Fibroblast of mammary gland (primary cell): ENCODE measurements around the gene FBXL7.

Experiments
- DNase-seq: peaks from one replicate; pipeline ENCODE4 v3.0.0-alpha.2; 2010; ENCODE audit warnings: low read depth
- H3K4me3 ChIP-seq: 2 replicates; pipeline ENCODE4 v1.5.1; 2011; ENCODE audit warnings: low read depth, mild to moderate bottlenecking, low read length, moderate library complexity; ENCODE audit not compliant: control insufficient read depth
- CTCF ChIP-seq: conservative IDR thresholded peaks from 2 replicates; pipeline ENCODE4 v1.5.1; 2011; ENCODE audit warnings: low read depth, low read length, inconsistent platforms; ENCODE audit not compliant: control insufficient read depth, insufficient read depth

Gene FBXL7

DNA sequence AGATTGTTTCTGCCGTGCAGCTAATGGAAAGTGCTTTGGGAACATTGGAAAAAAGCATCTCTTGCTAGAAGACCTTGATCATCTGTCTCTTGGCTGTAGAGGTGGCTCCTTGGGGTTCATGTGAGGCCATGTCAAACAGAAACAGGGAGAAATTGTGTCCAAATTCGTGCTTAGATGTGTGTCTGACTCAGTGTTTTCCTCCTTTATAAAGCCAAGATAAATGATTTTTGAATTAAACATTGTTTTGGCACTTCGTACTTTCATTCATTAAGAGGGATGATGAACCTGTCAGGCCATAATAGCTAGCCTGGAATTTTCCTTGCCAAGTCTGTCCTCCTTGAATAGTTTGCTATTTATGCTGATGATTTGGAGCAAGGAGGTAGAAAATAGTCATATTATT lies 143.8 kb downstream of the FBXL7 start:
- TF ChIP-seq CTCF: no peak
- no peak for DNase-seq
- H3K4me3 ChIP-seq: no peak overlapping the region

- no peak overlapping the region for H3K4me3 ChIP-seq
- peak; percentile 59 for DNase-seq
- TF ChIP-seq CTCF: no peak
These were observed 145.6 kb downstream of the FBXL7 start for GRCh38 chr5:15645381-15646160.

GRCh38 chr5:15646371-15646770 lies 146.4 kb downstream of the FBXL7 start:
- DNase-seq: peak; percentile 63
- TF ChIP-seq CTCF: no peak
- H3K4me3 ChIP-seq: no peak overlapping the region

GRCh38 chr5:15647251-15647650 lies 147.3 kb downstream of the FBXL7 start:
- DNase-seq: no peak
- TF ChIP-seq CTCF: no peak
- H3K4me3 ChIP-seq: no peak overlapping the region

DNA sequence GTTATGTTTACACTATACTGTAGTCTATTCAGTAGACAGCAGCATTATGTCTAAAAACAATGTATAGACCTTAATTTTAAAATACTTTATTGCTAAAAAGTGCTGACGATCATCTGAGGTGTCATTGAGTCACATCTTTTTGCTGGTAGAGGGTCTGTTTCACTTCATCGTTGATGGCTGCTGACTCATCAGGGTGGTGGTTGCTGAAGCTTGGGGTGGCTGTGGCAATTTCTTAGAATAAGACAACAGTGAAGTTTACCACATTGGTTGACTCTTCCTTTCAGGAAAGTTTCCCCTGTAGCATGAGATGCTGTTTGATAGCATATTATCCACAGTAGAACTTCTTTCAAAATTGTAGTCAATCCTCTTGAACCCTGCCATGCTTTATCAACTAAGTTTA lies 150.3 kb downstream of the FBXL7 start:
- peak; percentile 21 for DNase-seq
- no peak for TF ChIP-seq CTCF
- H3K4me3 ChIP-seq: no peak overlapping the region

GRCh38 chr5:15654779-15655178 lies 154.8 kb downstream of the FBXL7 start:
- TF ChIP-seq CTCF: no peak
- no peak overlapping the region for H3K4me3 ChIP-seq

DNA sequence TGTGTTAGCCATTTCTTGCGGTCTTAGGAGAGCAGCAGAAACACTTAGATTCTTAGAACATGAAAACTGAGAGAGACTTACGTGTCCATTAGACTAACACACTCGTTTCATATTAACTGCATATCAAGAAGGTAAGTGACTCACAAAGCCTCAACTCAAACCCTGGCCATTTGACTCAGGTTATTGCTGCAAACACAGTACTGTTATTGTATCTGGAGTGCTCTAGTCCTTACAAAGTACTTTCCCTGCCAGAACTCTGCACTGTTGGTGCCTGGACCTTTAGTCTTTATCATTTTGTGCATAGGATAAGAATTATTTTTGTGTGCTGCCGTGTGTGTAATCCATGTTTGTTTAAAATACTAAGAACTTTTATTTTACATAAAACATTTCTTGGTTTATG lies 155.7 kb downstream of the FBXL7 start:
- DNase-seq: no peak
- H3K4me3 ChIP-seq: no peak overlapping the region
- no peak for TF ChIP-seq CTCF

More at GRCh38 chr5:15654779-15655178, 154.8 kb downstream of the FBXL7 start:
- DNase-seq: no peak
